Liver (tissue), 3 donors: Measurements from ENCODE around the gene FBXW2.

ENCODE experiments used
- CTCF ChIP-seq: fragments of 150-350 bp; IDR thresholded peaks from 2 replicates; pipeline ENCODE4 v1.5.1; 2017; ENCODE audit warnings: improper control_type of control experiment, low read depth, low read length; ENCODE audit not compliant: missing input control
- GABPA ChIP-seq, 2 donors: IDR thresholded peaks in 1 of 2; conservative IDR thresholded peaks in 1 of 2; 2 replicates each; pipeline ENCODE4 v1.6.1; 2016; ENCODE audit warnings: antibody characterized with exemption in 2 of 2, mild to moderate bottlenecking in 1 of 2, moderate library complexity in 1 of 2
- JUND ChIP-seq, 2 donors: IDR thresholded peaks; 2 replicates each; pipeline ENCODE4 v1.6.1; 2016; ENCODE audit warnings: antibody characterized with exemption in 2 of 2
- MAX ChIP-seq: IDR thresholded peaks from 2 replicates; pipeline ENCODE4 v1.6.1; 2016; ENCODE audit warnings: antibody characterized with exemption
- RAD21 ChIP-seq, 2 donors: IDR thresholded peaks; 2 replicates each; pipeline ENCODE4 v1.6.1; 2016; ENCODE audit warnings: antibody characterized with exemption in 2 of 2, mild to moderate bottlenecking in 2 of 2
- REST ChIP-seq: IDR thresholded peaks from 2 replicates; pipeline ENCODE4 v1.6.1; 2016; ENCODE audit warnings: antibody characterized with exemption, mild to moderate bottlenecking
- SP1 ChIP-seq: IDR thresholded peaks from 2 replicates; pipeline ENCODE4 v1.6.1; 2018; ENCODE audit warnings: antibody characterized with exemption, mild to moderate bottlenecking
- YY1 ChIP-seq: IDR thresholded peaks from 2 replicates; pipeline ENCODE4 v1.6.1; 2016; ENCODE audit warnings: antibody characterized with exemption, mild to moderate bottlenecking
- donor health status: healthy.
- donor health status: healthy.

- TF ChIP-seq CTCF (no peak), YY1 (peak; percentile 52), MAX (no peak), REST (peak; percentile 81), SP1 (peak; percentile 29), JUND (IDR thresholded peaks at IDR 0.05) (no peak), GABPA (IDR thresholded peaks at IDR 0.05 in 1 of 2, conservative IDR thresholded peaks at IDR 0.05 in 1 of 2) (no peak), RAD21 (IDR thresholded peaks at IDR 0.05) (peak; percentile 11 to 22)
Observed at GRCh38 chr9:120710110-120710981, 82.9 kb downstream of the FBXW2 start.
